ENCODE measurements around the gene CUL3. TPM values are rescaled to one million over a fixed set of nuclear protein-coding genes. Genes with fewer than 3 reads are reported as not detected.
A peak's percentile ranks its signal among the peaks of the same experiment; 100 is the strongest.

Gene CUL3
- total RNA-seq, 2 donors from 2014 or later: 26.5 to 33.3 TPM

GRCh38 chr2:224444783-224445182 is 140.4 kb downstream of the CUL3 start:
- intact Hi-C loops (cut with DNase I): no loop called here
- Histone ChIP-seq H3K4me1 (peaks cover 19% of the 10 kb centered on the region), H3K27ac (no peak overlapping the region), H3K36me3 (replicated peaks in 1 of 2; ENCODE audit: insufficient read depth in 1 of 2, low read depth in 2 of 2) (no peaks in the 10 kb centered on the region), H3K27me3 (no peaks in the 10 kb centered on the region), H3K9me3 (no peaks in the 10 kb centered on the region), H3K4me3 (no peak overlapping the region)
- WGBS, 2 donors: 88 to 91% methylated on average over 4 of the region's 4 CpGs
- DNase-seq (no peak), ATAC-seq (no peak)
- TF ChIP-seq CTCF (IDR thresholded peaks at IDR 0.05) (no peak), POLR2A (IDR thresholded peaks at IDR 0.05) (no peak)

- no peak for DNase-seq
- no peaks in the 10 kb centered on the region for H3K36me3 ChIP-seq (replicated peaks in 1 of 2; ENCODE audit: insufficient read depth in 1 of 2, low read depth in 2 of 2)
- no peak overlapping the region for H3K27ac ChIP-seq
- H3K9me3 ChIP-seq: no peaks in the 10 kb centered on the region
- H3K4me1 ChIP-seq: peaks cover 14% of the 10 kb centered on the region
- no peak for TF ChIP-seq CTCF (IDR thresholded peaks at IDR 0.05)
- TF ChIP-seq POLR2A (IDR thresholded peaks at IDR 0.05): no peak
- H3K4me3 ChIP-seq: no peak overlapping the region
- ATAC-seq: no peak
- H3K27me3 ChIP-seq: no peaks in the 10 kb centered on the region
- intact Hi-C loops (cut with DNase I): no loop called here
- WGBS, 2 donors: 71 to 81% methylated on average over 5 of the region's 5 CpGs
Observed at GRCh38 chr2:224444021-224444420, 141.1 kb downstream of the CUL3 start.

- Histone ChIP-seq H3K9me3 (no peaks in the 10 kb centered on the region), H3K36me3 (replicated peaks in 1 of 2; ENCODE audit: insufficient read depth in 1 of 2, low read depth in 2 of 2) (no peaks in the 10 kb centered on the region), H3K27ac (no peak overlapping the region), H3K4me1 (peaks cover 14% of the 10 kb centered on the region), H3K4me3 (peak overlapping the region; percentile 35 to 56), H3K27me3 (no peaks in the 10 kb centered on the region)
- intact Hi-C loops (cut with DNase I): no loop called here
- 4 to 14% methylated on average over 16 to 52 of the region's 82 CpGs for WGBS, 2 donors
- TF ChIP-seq CTCF (IDR thresholded peaks at IDR 0.05): no peak
- no peak for TF ChIP-seq POLR2A (IDR thresholded peaks at IDR 0.05)
- ATAC-seq: peak; percentile 62
- DNase-seq: peak; percentile 11 to 35 (median 21)
Observed at GRCh38 chr2:224442071-224442967, 142.8 kb downstream of the CUL3 start.

GRCh38 chr2:224440988-224441387 is 144.2 kb downstream of the CUL3 start:
- Histone ChIP-seq H3K4me1 (peaks cover 14% of the 10 kb centered on the region), H3K27ac (no peak overlapping the region), H3K36me3 (replicated peaks in 1 of 2; ENCODE audit: insufficient read depth in 1 of 2, low read depth in 2 of 2) (no peaks in the 10 kb centered on the region), H3K9me3 (no peaks in the 10 kb centered on the region), H3K27me3 (no peaks in the 10 kb centered on the region), H3K4me3 (no peak overlapping the region)
- WGBS, 2 donors: 66 to 75% methylated on average over 5 of the region's 5 CpGs
- intact Hi-C loops (cut with DNase I): no loop called here
- peak in 1 of 3 donors; percentile 10 for TF ChIP-seq POLR2A (IDR thresholded peaks at IDR 0.05)
- no peak for TF ChIP-seq CTCF (IDR thresholded peaks at IDR 0.05)
- no peak for DNase-seq
- peak; percentile 60 for ATAC-seq

GRCh38 chr2:224438726-224439125 is 146.4 kb downstream of the CUL3 start:
- TF ChIP-seq CTCF (IDR thresholded peaks at IDR 0.05) (no peak), POLR2A (IDR thresholded peaks at IDR 0.05) (no peak)
- H3K27ac ChIP-seq: no peak overlapping the region
- ATAC-seq: no peak
- H3K27me3 ChIP-seq: no peaks in the 10 kb centered on the region
- peaks cover 14% of the 10 kb centered on the region for H3K4me1 ChIP-seq
- intact Hi-C loops (cut with DNase I): no loop called here
- no peak for DNase-seq
- H3K9me3 ChIP-seq: no peaks in the 10 kb centered on the region
- H3K36me3 ChIP-seq (replicated peaks in 1 of 2; ENCODE audit: insufficient read depth in 1 of 2, low read depth in 2 of 2): no peaks in the 10 kb centered on the region
- no peak overlapping the region for H3K4me3 ChIP-seq

Data from body of pancreas (tissue), 4 donors.